GM06990 (cell line): ENCODE data around the gene PRSS2.

Source experiments
- DNase-seq: peaks from one replicate; pipeline ENCODE4 v3.0.0-alpha.2; 2011; ENCODE audit not compliant: insufficient read length; ENCODE audit errors: extremely low read depth
- H3K27me3 ChIP-seq: replicated peaks from 2 replicates; pipeline ENCODE4 v1.6.0; 2011; ENCODE audit warnings: low read length; ENCODE audit not compliant: control insufficient read depth, insufficient read depth
- H3K36me3 ChIP-seq: 2 replicates; pipeline ENCODE4 v1.5.1; 2011; ENCODE audit warnings: low read length; ENCODE audit not compliant: control insufficient read depth, insufficient read depth
- H3K4me3 ChIP-seq: replicated peaks from 2 replicates; pipeline ENCODE4 v1.5.1; 2011; ENCODE audit warnings: low read depth, mild to moderate bottlenecking, control low read depth, low read length
- TF ChIP-seq, protein P1 (sequence below): IDR thresholded peaks from 2 replicates; pipeline ENCODE4 v1.5.1; 2011; ENCODE audit warnings: low read length, control low read depth, mild to moderate bottlenecking, inconsistent platforms; ENCODE audit not compliant: insufficient read depth, poor library complexity, severe bottlenecking

Gene PRSS2

DNA sequence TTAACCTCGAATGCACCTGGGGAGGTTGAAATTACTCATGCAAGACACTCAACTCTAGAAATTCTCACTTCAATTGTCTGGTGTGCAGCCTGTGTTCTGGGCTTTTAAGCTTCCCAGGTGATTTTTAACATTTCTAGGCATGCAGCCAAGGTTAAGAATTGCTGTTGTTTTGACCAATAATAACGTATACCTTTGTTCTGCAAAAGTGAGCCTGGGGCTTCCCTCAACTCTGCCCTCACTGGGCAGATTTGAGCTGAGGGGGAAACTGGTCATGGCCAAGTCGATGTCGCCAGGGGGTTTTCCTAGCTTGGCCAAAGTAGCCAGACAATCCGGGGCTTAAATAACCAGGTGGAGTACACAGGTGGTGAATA lies 568 bp downstream of the PRSS2 start:
- Histone ChIP-seq H3K36me3 (no peaks in the 10 kb centered on the region), H3K27me3 (no peaks in the 10 kb centered on the region), H3K4me3 (no peak overlapping the region)
- peak; percentile 37 for DNase-seq
- TF ChIP-seq, protein P1, sequence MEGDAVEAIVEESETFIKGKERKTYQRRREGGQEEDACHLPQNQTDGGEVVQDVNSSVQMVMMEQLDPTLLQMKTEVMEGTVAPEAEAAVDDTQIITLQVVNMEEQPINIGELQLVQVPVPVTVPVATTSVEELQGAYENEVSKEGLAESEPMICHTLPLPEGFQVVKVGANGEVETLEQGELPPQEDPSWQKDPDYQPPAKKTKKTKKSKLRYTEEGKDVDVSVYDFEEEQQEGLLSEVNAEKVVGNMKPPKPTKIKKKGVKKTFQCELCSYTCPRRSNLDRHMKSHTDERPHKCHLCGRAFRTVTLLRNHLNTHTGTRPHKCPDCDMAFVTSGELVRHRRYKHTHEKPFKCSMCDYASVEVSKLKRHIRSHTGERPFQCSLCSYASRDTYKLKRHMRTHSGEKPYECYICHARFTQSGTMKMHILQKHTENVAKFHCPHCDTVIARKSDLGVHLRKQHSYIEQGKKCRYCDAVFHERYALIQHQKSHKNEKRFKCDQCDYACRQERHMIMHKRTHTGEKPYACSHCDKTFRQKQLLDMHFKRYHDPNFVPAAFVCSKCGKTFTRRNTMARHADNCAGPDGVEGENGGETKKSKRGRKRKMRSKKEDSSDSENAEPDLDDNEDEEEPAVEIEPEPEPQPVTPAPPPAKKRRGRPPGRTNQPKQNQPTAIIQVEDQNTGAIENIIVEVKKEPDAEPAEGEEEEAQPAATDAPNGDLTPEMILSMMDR, result no peak

DNA sequence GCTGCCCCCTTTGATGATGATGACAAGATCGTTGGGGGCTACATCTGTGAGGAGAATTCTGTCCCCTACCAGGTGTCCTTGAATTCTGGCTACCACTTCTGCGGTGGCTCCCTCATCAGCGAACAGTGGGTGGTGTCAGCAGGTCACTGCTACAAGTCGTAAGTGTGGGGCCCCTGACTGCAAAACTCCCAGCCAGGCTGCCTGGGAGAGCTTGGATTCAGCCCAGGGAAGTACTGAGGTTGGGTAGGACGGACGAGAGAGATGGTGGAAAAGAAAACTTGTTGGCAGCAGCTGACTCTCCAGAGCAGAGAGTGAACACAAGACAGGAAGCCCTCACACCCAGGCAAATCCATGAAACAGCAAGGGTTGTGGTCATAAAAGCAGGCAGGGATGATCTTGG lies 1.3 kb downstream of the PRSS2 start:
- no peak for DNase-seq
- no peak overlapping the region for H3K4me3 ChIP-seq
- TF ChIP-seq, protein P1, result no peak
- no peaks in the 10 kb centered on the region for H3K27me3 ChIP-seq
- no peaks in the 10 kb centered on the region for H3K36me3 ChIP-seq

DNA sequence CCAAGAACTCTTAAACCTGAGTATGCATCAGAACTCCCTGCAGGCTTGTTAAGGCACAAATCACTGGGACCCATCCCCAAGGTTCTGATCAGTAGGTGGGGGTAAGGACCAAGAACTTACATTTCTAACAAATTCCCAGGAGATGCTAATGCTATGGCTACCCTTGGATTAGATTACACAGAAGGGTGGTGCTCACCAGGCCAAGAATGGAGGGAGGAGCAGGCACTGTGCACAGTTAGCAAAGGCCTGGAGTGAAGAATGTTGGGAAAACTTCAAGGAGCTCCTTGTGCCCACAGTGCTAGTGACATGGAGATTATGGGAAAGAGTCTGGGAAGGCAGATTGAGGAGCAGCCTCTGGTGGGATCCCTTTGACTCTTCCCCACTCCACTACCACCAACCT lies 1.9 kb downstream of the PRSS2 start:
- Histone ChIP-seq H3K27me3 (no peaks in the 10 kb centered on the region), H3K36me3 (no peaks in the 10 kb centered on the region), H3K4me3 (no peak overlapping the region)
- TF ChIP-seq, protein P1, result no peak
- no peak for DNase-seq

DNA sequence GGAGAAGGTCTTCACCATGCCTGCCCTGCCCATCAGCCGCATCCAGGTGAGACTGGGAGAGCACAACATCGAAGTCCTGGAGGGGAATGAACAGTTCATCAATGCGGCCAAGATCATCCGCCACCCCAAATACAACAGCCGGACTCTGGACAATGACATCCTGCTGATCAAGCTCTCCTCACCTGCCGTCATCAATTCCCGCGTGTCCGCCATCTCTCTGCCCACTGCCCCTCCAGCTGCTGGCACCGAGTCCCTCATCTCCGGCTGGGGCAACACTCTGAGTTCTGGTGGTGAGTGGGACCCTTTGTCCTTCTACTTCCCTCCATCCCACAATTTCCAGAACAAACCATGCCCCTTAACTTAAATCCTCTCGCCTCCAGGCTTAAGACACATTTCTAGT lies 2.5 kb downstream of the PRSS2 start:
- H3K36me3 ChIP-seq, result no peaks in the 10 kb centered on the region
- H3K4me3 ChIP-seq, result no peak overlapping the region
- DNase-seq, result no peak
- no peaks in the 10 kb centered on the region for H3K27me3 ChIP-seq
- TF ChIP-seq, protein P1, result no peak

DNA sequence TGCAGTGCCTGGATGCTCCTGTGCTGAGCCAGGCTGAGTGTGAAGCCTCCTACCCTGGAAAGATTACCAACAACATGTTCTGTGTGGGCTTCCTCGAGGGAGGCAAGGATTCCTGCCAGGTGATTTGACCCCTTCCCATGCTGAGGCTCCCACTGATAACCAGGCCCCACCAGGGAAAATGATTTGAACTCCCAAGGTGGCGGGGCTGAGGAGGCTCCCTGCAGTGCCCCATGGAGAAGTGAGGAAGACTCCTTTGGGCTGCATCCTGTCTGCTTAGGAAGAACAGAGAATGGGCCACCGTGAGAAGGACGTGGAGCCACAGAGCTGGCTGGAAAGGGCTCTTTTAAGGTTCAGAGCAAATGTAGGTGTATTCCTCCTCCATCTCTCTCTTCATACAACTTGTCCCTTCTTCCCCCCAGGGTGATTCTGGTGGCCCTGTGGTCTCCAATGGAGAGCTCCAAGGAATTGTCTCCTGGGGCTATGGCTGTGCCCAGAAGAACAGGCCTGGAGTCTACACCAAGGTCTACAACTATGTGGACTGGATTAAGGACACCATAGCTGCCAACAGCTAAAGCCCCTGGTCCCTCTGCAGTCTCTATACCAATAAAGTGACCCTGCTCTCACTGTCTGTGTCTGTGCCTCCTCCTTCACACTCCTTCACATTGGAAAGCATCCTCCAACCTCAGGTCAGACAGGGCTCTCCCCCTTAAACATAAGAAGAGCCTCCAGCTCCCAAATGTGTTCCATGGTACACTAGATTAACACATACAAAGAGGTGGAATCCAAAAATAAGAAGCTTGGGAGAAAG lies 3.4 kb downstream of the PRSS2 start:
- H3K27me3 ChIP-seq, result no peaks in the 10 kb centered on the region
- DNase-seq, result no peak
- H3K36me3 ChIP-seq, result no peaks in the 10 kb centered on the region
- H3K4me3 ChIP-seq, result no peak overlapping the region
- TF ChIP-seq, protein P1, result no peak
